RWPE1 (cell line): ENCODE data around the gene VPS13D.

Experiments
- CTCF ChIA-PET: fragments of 350-600 bp; sonication (Branson Sonifier 250); formaldehyde crosslinking; extraction: SDS; loops from one replicate; lab custom pipeline; 2021; lab: Yijun Ruan, JAX
- POLR2A ChIA-PET: fragments of 400-600 bp; formaldehyde crosslinking; extraction: SDS; loops from one replicate; lab custom pipeline; 2020; ENCODE audit warnings: antibody characterized with exemption; ENCODE audit not compliant: low non-redundant PET; lab: Yijun Ruan, JAX
- DNase-seq: peaks from one replicate; pipeline ENCODE4 v3.0.0; 2012; ENCODE audit warnings: low spot score
- H3K27ac ChIP-seq: fragments of 450-650 bp; 2 replicates; pipeline ENCODE4 v1.5.1; 2017
- TF ChIP-seq, protein P1 (sequence below): fragments of 450-650 bp; conservative IDR thresholded peaks from 2 replicates; pipeline ENCODE4 v1.5.1; 2017; ENCODE audit warnings: low read depth, mild to moderate bottlenecking

VPS13D gene

DNA sequence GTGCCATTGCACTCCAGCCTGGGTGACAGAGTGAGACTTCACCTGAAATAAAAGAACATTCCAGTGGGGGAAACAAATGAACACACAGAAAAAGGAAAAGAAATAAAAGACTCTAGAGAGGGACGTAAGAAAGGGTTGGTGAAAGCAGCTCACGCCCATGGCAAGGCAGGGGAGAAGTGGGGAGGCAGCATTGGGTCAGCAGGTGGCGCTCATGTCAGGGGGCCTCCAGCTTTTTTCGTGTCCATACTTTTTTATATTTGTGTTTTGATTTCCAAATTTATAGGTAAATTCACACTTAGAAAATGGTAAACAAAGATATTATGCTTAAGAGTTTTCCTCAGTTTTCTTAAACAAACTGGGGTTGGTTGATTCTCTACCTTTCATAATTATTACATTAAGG is 45.5 kb downstream of the VPS13D start:
- POLR2A ChIA-PET: no interaction called here
- no peak overlapping the region for H3K27ac ChIP-seq
- TF ChIP-seq, protein P1, sequence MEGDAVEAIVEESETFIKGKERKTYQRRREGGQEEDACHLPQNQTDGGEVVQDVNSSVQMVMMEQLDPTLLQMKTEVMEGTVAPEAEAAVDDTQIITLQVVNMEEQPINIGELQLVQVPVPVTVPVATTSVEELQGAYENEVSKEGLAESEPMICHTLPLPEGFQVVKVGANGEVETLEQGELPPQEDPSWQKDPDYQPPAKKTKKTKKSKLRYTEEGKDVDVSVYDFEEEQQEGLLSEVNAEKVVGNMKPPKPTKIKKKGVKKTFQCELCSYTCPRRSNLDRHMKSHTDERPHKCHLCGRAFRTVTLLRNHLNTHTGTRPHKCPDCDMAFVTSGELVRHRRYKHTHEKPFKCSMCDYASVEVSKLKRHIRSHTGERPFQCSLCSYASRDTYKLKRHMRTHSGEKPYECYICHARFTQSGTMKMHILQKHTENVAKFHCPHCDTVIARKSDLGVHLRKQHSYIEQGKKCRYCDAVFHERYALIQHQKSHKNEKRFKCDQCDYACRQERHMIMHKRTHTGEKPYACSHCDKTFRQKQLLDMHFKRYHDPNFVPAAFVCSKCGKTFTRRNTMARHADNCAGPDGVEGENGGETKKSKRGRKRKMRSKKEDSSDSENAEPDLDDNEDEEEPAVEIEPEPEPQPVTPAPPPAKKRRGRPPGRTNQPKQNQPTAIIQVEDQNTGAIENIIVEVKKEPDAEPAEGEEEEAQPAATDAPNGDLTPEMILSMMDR: peak; percentile 48
- peak; percentile 21 for DNase-seq
- CTCF ChIA-PET: interaction anchor here (0.5 to 0.7 kb wide), 5 partner anchors 8 to 1312 kb away, joined by 3 read pairs; no protein-coding TSS in a partner anchor

DNA sequence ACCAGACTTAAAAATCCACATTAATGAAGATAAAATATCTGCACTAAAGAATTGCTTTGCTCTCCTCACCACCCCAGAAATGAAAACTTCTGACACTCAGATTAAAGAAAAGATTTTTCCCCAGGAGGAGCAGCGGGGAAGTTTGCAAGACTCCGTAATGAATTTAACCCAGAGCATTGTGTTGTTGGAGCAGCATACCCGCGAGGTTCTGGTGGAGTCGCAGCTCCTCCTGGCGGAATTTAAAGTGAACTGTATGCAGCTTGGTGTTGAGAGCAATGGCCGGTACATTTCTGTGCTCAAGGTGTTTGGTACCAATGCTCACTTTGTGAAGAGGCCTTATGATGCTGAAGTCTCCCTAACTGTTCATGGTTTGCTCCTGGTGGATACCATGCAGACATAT is 46.4 kb downstream of the VPS13D start:
- no peak for DNase-seq
- H3K27ac ChIP-seq: no peak overlapping the region
- TF ChIP-seq, protein P1: peak; percentile 10; the same call in 1 of the 2 replicates
- POLR2A ChIA-PET: no interaction called here
- CTCF ChIA-PET: interaction anchor here (0.6 to 1.0 kb wide), 2 partner anchors 71 to 344 kb away, joined by 3 to 6 read pairs; no protein-coding TSS in a partner anchor

DNA sequence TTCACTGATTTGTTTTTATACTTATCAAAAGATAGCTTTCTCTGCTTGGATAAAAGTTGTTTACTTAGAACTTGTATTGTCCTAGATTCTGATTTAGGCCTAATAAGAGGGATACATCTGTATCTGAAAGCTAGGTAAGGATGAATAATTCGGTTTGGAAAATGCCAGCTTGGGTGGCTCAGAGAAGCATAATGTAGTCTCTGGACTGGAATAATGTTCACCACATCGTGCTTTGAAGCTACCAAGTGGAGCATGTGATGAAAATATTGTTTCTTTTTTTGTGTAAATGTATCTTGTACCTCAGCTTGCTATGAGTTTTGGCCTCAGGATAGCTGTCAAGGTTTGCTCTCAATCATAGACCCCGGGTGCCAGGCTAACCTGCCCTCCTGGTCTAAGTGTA is 49.2 kb downstream of the VPS13D start:
- no peak overlapping the region for H3K27ac ChIP-seq
- ChIA-PET POLR2A (interaction anchor here (0.7 kb wide), 1 partner anchor 12 kb away, joined by 3 read pairs; no protein-coding TSS in a partner anchor), CTCF (no interaction called here)
- TF ChIP-seq, protein P1: no peak
- no peak for DNase-seq

DNA sequence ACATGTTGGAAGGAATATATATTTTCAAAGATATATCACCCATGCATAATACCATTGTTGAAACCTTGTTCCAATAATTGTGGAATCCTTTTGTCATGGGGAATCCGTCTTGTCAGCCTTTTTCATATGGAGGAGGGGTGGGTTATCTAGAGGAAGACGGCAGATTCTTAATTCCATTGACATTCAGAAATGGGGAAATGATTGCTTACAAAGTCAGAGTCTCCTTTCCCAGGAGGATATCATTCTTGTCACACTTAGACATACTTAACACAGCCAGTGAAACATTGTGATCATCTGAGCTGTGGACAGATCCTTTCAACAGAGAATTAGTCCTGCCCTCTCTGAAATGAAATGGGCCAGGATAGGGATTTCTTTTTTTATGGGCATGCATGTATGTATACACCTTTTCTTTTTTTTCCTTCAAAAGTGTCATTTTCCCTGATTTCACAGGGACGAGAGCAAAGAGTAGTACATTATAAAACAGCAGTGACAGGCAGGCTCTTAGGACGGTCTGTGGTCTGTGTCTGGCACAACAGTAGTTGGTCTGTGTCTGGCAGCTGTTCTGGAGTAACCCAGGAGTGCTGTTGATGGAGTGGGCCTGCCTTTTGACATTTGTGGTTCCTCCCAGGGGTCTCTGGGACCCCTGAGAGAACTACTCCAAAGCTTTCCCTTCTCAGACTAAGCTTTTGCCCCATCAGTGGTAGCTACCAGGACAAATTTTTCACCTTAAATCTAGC is 50.1 kb downstream of the VPS13D start:
- no peak for DNase-seq
- ChIA-PET POLR2A (interaction anchor here (0.7 kb wide), 1 partner anchor 1207 kb away, joined by 5 read pairs; no protein-coding TSS in a partner anchor), CTCF (no interaction called here)
- H3K27ac ChIP-seq: no peak overlapping the region
- TF ChIP-seq, protein P1: no peak

DNA sequence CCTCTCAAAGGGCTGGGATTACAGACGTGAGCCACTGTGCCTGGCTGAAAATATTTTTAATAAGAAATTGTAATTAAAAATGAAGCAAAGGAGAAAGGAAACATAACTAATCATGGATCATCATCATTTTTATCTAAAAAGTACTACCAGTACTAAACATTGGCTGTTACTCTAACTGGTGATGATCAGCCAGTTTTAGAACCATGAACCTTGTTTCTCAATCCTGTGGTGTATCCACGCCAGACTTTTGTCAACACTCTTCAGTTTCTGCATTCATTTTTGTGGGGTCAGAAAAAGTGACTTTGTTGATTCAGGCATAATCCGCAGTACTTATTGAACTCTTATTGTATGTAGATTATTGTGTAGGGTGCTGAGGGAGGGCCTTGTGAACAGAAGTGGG is 52.3 kb downstream of the VPS13D start:
- H3K27ac ChIP-seq: no peak overlapping the region
- CTCF ChIA-PET: no interaction called here
- TF ChIP-seq, protein P1: no peak
- POLR2A ChIA-PET: no interaction called here
- no peak for DNase-seq

DNA sequence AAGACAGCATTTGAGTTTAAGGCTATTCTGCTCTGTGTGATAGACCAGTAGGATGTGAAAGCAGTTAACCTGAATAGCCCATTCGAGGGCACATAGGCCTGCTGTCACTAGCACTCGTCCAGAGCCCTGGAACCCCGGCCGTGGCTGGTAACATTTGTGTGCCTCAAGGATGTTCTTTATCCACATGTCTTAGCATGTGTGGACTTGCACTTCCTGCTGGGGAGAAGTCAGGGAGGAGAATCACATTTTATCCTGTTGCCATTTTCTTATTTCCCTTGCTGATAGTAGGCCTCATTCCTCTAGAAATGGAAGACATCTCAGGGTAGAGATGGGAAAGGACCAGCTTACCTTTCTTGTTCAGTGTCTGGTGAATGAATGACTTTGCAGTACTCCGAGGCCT is 54.7 kb downstream of the VPS13D start:
- no peak overlapping the region for H3K27ac ChIP-seq
- TF ChIP-seq, protein P1: no peak
- CTCF ChIA-PET: no interaction called here
- DNase-seq: peak; percentile 8
- POLR2A ChIA-PET: no interaction called here
